Activated CD8-positive, alpha-beta memory T cell treated with anti-CD3 and anti-CD28 coated beads for 4 hours (primary cell): ENCODE results near the gene CYP27B1.

ENCODE experiments used
- DNase-seq, 2 donors: peaks; one replicate each; pipeline ENCODE4 v3.0.0-alpha.2; 2020; ENCODE audit warnings: low read depth in 2 of 2

CYP27B1 gene

DNA sequence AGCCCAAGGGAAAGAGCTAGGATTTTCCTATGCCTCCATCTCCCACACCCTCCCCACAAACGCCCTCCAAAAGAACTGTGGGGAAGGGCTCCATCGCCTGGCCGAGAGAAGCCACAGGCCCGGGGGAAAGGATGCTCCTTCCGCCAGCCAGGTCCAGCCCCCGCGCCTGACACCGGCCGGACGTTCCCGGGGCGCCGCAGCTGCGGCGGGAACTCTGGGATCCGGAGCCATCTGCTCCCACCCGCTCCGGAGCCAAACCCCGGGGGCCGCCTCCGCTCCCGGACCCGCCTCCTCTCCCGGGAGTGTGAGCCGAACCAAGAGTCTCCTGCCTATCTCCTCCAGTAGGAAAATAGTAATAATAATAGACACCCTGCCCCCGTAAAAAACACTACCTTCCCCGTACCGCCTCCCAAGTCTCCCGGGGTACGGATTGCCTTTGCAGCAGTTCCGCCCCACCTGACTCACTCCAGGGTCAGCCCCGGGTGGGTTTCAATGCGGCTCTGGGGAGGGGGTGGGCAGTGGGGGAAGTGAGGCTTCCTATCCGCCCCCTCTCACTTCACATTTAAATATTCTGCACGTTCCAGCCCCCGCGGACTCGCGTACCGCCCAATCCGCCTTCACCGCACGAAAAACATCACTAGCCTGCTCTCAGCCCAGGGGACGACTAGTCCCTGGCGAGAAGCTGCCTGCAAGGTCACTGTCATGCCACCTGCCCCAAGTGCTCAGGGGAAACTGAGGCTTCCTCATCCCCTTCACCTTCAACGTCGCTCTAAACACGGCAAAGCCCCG lies 30.7 kb downstream of the CYP27B1 start:
- DNase-seq = no peak

DNA sequence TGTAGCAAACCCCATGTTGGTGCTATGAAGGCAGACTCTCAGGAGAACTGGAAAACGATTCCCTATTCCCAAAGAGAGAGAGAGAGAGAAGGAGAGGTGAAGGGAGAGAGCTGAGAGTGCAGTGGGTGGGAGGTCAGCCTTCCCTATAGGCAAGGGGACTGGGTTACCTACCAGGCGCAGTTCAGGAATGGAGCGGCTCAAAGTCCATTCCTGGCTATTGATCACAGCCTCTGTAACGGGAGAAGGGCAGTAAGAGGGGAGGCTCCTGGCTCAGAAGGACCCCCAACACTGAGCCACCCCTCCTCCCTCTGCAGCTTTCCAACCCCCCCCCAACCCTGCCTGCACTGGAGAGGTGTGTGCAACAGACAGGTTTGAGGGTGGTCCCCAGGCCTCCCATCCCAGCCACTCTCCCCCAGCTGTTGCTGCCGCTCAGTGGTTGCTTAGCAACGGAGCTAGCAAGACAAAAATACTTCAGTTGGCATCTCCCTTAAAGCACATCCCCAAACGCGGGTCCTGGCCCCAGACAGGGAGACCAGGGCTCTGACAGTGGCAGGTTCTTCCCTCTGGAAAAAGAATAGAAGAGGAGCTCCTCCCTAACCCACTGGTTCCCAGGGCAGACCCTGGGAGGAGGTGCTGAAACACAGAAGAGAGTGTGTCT lies 31.6 kb downstream of the CYP27B1 start:
- DNase-seq = no peak

DNA sequence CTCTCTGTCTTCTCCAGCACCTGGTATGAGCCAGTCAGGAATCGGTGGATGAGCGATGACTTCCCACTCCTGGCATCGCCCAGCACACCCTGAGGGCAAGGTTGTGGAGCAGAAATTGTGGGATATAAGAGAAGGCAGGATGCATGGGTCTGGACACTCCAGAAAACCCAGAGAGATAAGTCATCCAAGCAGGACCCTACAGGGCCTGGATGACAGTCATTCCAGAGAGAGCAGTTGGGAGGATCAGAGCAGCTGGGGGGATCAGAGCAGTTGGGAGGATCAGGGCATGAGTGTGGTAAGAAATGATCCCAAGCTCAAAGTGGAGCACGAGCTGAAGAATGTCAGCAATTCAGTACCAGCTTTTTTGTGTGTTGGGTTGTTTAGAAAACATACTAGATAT lies 32.3 kb downstream of the CYP27B1 start:
- no peak for DNase-seq

DNA sequence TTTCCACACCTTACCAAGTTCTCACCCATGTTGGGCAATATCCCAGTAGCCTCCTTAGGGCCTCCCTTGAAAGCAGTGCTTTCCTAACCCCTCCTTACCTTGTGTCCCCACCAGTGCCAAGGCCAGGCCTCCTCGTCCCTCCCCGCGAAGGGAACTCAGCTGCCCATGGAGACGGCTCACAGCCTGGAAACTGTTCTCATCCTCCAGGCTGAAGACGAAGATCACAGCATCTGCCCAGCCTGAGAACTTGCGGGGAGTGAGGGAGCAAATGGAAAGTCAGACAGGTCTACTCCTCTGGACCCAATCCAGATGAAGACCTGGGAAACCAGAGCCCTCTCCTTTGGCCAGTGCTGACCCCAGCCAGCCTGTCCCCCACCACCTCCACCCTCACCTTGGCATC lies 33.0 kb downstream of the CYP27B1 start:
- no peak for DNase-seq

DNA sequence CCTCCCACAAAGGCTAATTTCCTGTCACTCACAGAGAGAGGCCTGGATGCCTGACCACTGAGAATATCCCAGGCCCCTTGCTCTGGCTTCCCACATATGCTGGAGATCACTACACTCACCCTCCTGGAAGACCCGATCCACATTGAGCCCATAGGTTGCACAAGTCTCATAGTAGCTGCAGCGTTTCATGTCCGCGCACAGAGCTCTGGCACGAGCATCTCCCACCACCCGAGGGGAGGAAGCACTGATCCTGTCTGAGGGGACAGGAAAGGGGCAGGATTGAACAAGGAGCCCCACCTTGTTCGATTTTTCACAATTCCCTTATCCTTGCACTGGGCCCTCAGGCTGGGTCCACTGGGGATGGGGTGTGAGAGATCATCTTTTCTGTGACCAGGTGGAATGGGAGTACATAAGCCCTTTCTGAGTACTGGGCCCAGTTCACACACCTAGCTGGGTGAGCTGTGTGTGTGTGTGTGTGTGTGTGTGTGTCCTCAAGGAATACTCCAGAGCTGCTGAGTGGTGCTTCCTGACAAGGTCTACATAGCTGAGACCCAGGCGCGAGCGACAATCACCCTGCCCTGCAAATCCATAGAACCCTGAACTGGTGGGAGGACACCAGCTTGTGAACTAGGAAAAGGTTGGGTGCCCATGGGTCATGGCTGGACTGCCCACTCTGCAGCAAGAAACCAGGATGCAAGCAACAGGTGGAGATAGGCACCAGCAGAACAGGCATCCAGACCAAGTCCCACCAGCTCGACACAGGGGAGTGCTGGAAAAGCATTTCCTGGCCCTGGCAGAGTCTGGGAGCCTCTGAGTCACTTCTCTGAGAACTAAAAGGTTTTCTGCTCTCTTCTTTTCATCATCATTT lies 33.9 kb downstream of the CYP27B1 start:
- no peak for DNase-seq

DNA sequence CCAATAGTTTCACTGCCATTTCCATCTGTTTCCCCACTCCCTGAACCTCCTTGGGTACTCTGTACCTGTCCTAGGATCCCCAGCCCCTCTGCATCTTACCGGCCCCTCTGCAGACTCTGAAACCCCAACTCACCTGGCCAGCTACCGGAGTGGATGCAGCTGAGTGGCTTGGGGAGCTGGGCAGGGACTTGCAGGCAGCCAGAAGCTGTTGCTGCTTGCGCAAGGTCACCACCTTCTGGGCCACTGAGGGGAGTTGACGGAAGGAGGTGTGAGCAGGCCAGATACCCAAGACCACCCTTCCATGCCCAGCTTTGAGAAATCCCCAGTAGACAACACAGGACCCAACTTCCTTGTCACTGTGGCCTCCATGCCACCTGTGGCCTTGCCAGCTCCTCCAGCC lies 34.6 kb downstream of the CYP27B1 start:
- DNase-seq = no peak

DNA sequence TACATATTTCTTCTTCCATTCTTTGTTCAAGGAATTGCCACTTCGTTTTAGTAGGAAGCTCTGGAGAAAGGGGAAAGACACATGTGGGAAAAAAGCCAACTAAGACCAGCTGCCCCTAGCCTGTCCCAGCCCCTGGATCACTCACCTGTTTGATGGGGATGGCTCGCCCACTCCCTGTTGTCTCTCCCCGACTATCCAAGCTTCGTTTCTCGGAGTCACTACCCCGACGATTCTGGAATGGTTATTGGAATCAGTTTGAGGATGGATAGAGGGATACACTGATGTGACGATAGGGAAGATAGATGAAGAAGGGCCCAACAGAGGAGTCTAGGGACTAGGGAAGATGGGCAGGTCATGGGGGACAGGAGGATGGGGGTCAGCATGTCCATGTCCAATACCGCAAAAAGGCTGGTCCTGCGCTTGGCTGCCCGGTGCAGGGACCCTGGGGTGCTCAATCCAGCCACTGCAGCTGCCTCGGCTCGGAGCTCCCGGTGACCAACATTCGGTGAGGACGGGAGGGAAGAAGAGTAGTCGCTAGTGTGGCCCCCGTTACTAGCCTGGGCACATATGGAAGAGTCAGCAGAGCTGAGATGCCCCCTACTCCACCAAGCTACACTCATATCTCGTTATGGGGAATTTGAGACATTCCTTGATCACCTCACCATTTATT lies 35.3 kb downstream of the CYP27B1 start:
- no peak for DNase-seq

DNA sequence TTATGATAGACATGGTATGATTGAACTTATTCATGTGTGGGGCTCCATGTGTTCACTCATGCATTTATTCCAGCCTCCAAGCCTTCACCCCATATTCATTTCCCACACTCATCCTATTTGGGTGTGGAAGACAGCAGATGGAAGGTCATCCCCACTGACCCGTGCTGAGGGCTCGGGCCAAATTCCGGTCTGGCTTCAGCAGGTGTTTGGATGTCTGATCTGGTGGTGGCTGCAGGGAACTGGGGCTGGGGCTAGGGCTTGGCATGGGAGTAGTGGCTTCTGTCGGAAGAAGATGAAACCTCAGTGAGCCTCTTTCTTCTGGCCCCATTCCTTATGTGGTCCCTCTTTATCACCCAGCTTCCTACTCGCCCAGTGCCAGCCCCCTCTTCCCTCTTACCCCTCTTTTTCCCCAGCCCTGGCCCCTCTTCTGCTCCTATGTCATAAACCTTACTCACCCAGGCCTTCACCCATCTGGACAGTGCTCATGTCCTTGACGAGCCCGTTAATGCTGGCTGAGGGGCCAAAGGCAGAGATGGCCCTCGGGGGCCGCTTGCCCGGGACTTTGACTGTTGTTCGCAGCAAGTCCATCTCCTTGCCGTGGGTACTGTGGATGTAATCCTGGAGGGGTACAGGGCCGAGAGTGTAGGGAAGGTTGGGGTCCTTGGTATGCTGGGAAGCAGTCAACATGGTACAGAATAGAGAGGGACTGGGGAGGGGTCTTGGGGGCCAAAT lies 36.4 kb downstream of the CYP27B1 start:
- no peak for DNase-seq

DNA sequence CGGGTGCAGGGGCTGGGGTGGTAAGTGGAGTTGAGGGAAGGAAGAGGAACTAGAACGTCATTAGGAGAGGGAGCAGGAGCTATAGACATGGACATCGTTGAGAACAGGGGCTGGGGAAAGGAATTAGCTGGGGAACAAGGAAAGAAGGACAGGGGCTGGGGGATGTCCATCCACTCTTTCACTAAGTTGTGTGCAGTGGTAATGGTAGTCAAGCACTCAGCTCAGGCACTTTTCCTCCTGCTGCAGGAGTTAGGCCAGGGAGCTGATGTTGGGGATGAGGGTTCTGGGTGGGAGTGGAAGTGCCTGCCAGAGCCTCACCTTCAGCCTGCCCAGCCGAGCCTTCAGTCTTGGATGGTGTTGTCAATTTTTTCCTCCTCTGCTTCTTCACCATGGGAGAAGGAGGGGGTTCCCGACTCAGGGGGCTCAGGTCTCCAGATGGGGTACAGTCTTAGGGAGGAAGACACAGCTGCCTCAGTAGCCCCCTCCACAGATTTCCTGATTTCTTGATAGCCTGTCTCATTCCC lies 37.5 kb downstream of the CYP27B1 start:
- DNase-seq = no peak

DNA sequence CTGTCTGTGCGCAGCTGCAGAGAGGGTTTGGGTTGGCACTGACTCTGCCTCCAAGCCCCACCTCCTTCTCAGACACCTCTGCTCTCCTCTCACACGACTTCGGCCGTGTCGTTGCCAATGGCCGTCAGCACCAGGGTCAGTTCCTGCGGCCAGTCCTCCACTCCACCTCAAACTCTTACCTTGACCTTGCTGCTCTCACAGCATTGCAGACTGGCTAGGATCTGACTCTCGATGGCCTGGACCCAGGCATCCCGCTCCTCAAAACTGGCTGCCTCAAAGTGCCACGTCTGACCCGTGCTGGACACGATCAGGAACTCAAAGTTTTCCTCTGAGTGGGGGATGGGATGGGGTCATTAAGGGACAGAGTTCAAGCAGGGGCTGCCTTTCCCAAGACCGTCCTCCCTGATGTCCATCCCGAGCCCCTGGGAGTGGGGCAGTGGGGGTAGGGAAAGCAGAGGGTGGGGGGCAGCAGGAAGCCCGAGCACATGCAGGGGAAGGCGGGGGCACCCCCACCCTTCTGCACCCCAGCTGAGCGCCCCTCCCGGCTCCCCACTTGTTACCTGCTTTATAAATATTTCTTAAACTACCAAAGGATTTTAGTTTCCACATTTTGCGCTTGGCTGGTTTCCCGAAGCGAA lies 39.0 kb downstream of the CYP27B1 start:
- no peak for DNase-seq

DNA sequence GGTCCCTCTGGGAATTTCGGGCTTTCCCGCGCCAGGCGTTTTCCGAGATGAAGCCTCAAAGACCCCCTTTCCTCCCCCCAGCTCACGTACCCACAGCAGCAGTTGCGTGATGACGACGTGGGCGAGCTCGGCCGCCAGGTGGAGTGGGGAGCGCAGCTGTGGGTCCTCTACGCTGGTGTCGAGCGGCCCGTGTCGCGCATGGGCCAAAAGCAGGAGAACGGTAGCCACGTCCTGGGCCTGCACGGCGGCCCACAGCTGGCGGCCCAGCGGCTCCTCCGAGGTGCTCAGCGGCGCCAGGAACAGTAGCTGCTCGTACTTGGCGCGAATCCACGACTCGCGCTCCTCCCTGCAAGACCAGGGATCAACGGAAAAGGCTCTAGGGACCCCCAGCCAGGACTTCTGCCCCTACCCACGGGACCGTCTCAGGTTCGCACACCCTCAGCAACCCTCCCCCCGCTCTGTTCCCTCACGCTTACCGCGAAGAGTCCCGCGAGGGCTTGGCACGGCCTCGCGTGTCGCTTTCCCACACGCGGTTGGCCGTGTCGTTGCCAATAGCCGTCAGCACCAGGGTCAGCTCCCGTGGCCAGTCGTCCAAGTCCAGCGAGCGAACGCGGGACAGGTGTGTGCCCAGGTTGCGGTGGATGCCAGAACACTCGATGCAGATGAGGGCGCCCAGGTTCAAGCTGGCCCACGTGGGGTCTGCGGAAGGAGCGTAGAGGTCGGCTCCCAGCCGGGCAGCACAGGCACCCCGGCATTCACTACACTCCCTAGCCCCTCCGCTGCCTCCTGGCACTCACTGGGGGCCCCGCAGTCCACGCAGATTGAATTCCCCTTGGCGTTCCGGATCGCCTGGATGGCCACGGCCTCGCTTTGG lies 39.8 kb downstream of the CYP27B1 start:
- DNase-seq = no peak

DNA sequence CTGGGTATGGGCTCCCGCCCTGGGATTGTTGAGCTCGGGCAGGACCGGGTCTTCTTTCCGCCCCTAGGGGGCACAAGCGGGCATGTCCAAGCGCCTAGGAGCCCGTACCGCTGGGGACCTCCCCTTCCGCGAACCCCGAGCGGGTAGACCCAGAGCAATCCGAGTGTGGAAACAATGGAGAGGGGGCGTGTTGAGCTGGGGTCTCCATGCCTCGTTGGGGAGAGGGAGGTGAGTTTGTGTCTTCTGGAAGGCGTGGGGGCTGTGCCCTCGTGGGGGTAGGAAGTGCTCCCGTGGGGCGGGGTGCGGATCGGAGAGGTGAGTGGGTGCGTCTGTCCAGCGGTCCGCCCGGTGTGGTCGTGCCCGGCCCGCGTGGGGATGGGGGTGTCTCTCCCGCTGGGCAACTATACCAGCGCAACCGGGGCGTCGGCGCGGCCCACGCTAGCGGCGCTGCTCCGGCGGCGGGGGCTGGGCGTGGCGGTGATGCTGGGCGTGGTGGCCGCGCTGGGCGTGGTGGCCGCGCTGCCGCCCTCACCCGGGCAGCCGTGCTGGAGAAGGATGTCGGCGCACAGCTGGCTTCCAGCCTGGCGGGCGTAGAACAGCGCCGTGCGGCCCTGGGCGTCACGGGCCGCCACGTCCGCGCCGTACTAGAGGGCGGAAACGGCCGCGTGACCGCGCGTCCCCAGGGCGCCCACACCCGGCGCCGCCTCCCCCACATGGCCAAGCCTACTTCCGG lies 40.6 kb downstream of the CYP27B1 start:
- no peak for DNase-seq

DNA sequence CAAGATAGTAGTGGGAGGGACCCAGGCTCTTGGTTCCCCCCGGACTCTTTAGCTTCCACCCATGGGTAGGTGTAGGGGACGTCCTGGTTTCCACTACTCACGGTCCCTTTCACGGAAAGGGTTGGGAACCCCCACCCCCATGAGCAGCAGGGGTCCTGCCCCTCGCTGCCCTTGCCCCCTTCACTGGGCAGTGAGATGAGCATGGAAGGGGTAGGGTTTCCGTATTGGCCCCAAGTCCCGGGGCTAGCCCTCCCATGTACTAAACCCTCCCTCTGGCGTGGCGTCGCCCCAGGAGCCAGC lies 41.1 kb downstream of the CYP27B1 start:
- DNase-seq = no peak

DNA sequence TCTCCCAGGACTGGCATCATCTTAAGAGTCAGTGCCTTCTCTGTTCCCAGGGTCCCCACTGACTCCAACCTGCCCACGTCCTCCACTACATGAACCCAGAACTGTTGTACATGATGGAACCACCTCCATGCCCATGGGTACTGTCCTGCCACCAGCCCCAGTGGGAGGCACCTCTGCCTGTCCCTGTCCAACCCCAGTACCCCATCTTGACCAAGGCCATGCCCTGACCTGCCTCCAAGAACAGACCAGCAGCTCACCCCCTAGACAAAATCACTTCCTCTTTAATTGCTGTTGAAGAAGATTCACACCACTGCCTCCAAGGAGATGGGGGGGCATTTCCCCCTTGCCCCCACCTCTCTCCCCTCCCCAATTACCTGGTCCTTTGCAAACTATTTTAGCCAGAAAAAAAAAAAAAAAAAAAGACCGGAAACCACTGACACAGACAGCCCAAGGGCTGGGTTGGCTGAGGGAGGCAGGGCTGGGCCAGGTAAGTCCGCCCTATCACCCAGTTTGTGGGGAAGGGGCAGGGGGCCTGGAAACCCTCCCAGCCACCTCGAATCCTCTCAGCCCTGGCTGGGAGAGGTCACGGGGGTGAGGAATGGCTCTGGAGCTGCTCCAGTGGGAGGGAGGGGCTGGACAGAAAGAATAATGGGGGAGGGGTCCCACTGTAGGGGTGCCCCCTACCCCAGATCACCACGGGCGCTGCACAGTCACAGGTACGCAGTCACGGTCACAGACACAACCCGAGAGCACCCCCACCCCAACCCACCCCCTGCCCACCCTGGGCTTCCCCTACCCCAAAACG lies 41.7 kb downstream of the CYP27B1 start:
- DNase-seq = no peak

DNA sequence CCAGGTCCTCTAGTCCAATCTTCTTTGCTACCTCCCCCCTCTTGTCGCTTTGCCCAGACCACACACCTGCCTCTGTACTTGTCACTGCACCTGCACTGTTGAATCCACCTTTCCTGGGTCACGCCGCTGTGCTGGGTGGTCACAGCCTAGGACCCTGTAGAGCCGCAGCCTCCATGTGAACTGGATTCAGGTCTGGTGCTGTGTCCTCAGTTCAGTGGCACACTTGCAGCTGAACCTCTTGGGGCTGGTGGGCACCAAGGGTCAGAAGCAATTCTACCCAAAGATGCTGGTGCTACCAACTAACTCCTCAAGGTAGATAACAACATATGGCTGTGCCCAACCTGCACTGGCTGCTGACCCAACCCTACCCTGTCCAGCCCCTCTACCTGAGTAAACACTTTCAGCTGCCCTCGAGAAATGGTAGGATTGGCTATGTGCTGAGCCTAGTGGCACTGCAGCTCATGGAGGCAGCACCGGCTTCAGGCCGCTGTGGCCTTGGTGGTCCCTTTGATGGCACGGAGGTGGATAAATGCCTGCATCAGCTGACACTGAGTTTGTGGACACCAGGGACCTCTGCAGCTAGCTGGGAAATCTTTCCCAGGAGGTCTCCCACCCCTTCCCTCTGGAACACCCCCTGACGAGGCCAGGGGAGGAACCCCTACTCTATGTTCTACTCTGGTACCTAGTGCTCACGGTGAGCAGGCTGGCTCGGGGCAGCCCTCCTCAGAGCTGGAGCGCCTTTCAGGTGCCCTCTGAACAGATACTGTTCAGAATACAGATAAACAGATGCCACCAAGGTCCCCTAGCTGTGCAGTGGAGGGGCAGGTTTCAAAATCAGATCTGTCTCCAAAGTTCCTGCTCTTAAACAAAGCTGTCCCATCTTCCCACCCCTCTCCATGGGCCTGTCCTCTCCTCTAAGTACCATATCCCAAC lies 42.6 kb downstream of the CYP27B1 start:
- DNase-seq = no peak

DNA sequence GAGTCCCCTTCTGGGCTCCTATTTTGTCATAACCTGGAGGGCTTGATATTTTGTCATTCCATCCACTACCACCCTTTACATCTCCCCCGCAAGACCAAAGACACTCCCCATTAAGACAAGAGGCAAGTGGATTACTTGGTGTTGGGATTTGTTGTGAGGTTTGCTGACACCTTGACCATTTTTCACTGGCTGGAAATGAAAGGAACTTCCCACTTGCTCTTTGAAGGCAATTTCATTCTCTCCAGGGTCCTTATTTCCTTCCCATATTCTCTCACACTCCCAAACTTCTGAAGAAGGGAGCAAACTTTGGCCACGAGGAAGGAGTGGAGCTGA lies 43.3 kb downstream of the CYP27B1 start:
- DNase-seq = no peak
